GM21737 (cell line): Measurements from ENCODE around the gene FERMT2.

ENCODE experiments used
- ATAC-seq: cut with Tn5 transposase; IDR thresholded peaks from one replicate; pipeline ENCODE4 v1.9.1; 2021; ENCODE audit warnings: mild to moderate bottlenecking, moderate library complexity; ENCODE audit not compliant: unreplicated experiment

The FERMT2 gene

GRCh38 chr14:52829527-52830185, 121.2 kb downstream of the FERMT2 start:
- no peak for ATAC-seq

GRCh38 chr14:52827426-52827825, 123.4 kb downstream of the FERMT2 start:
- ATAC-seq: no peak

GRCh38 chr14:52825085-52825484, 125.8 kb downstream of the FERMT2 start:
- ATAC-seq: no peak

- no peak for ATAC-seq
Observed at GRCh38 chr14:52824462-52824861, 126.4 kb downstream of the FERMT2 start.

- ATAC-seq: no peak
Observed at GRCh38 chr14:52821805-52822250, 129.0 kb downstream of the FERMT2 start.

GRCh38 chr14:52808101-52808500, 142.7 kb downstream of the FERMT2 start:
- ATAC-seq: no peak
